Breast epithelium (tissue), 3 donors: Measurements from ENCODE around the gene CCDC127.

Experiments
- CTCF ChIP-seq, 3 donors: fragments of 450-650 bp; IDR thresholded peaks; one replicate each; pipeline ENCODE4 v1.5.1; 2016 to 2017; ENCODE audit warnings: antibody characterized with exemption in 3 of 3, mild to moderate bottlenecking in 3 of 3, moderate library complexity in 3 of 3
- POLR2A ChIP-seq: fragments of 450-650 bp; IDR thresholded peaks from one replicate; pipeline ENCODE4 v1.6.1; 2016; ENCODE audit warnings: antibody characterized with exemption, mild to moderate bottlenecking, moderate library complexity
- POLR2AphosphoS5 ChIP-seq, 3 donors: sonication (generic); formaldehyde crosslinking; IDR thresholded peaks; one replicate each; pipeline ENCODE4 v1.6.1; 2017; ENCODE audit warnings: antibody characterized with exemption in 3 of 3

GRCh38 chr5:160173-160510 lies 57.8 kb downstream of the CCDC127 start:
- no peak for TF ChIP-seq CTCF (IDR thresholded peaks at IDR 0.05)
- TF ChIP-seq POLR2A: no peak
- no peak for TF ChIP-seq POLR2AphosphoS5 (IDR thresholded peaks at IDR 0.05)
